Measurements from ENCODE around the gene RBM17.

- no peak for TF ChIP-seq EZH2 (IDR thresholded peaks at IDR 0.05)
- TF ChIP-seq CTCF (IDR thresholded peaks at IDR 0.05 in 2 of 3, conservative IDR thresholded peaks at IDR 0.05 in 1 of 3; ENCODE audit: borderline replicate concordance in 1 of 3, insufficient read depth in 1 of 3, low read depth in 2 of 3, low read length in 2 of 3), result no peak
- no peak for TF ChIP-seq ZBTB33 (IDR thresholded peaks at IDR 0.05; ENCODE audit: extremely low read depth, insufficient replicate concordance, low read length)
- no peak for TF ChIP-seq POLR2A (IDR thresholded peaks at IDR 0.05; ENCODE audit: borderline replicate concordance, extremely low read depth, insufficient read depth, insufficient read length)
- no peak for TF ChIP-seq JUND (IDR thresholded peaks at IDR 0.05)
- TF ChIP-seq SRF (IDR thresholded peaks at IDR 0.05; ENCODE audit: low read depth), result no peak
Measured at GRCh38 chr10:6053816-6054631, 34.8 kb upstream of the RBM17 start.

Measured in HCT116 (cell line).